ENCODE measurements around the gene OR5A2. TPM values are rescaled to one million over a fixed set of nuclear protein-coding genes. Genes with fewer than 3 reads are reported as not detected.
"Not testable (repeated sequence)": the region's sequence is repeated elsewhere in the genome, so short reads cannot be mapped to it uniquely, and the experiment has no call there.

The OR5A2 gene
- total RNA-seq, 1 experiment from 2014 or later = not detected

GRCh38 chr11:59417023-59417422 lies 9.2 kb downstream of the OR5A2 start:
- DNase-seq = no peak
- Histone ChIP-seq H3K4me3 (ENCODE audit: insufficient read depth, low read depth, low read length) (no peak overlapping the region), H3K27me3 (ENCODE audit: control insufficient read depth, insufficient read depth, low read length) (no peaks in the 10 kb centered on the region), H3K36me3 (replicated peaks; ENCODE audit: control insufficient read depth, insufficient read depth, low read length) (no peaks in the 10 kb centered on the region)

GRCh38 chr11:59416613-59417012 lies 9.6 kb downstream of the OR5A2 start:
- DNase-seq = no peak
- H3K27me3 ChIP-seq (ENCODE audit: control insufficient read depth, insufficient read depth, low read length) = no peaks in the 10 kb centered on the region
- H3K4me3 ChIP-seq (ENCODE audit: insufficient read depth, low read depth, low read length) = no peak overlapping the region
- H3K36me3 ChIP-seq (replicated peaks; ENCODE audit: control insufficient read depth, insufficient read depth, low read length) = no peaks in the 10 kb centered on the region

GRCh38 chr11:59415111-59415510 lies 11.1 kb downstream of the OR5A2 start:
- no peak overlapping the region for H3K4me3 ChIP-seq (ENCODE audit: insufficient read depth, low read depth, low read length)
- no peak for DNase-seq
- no peaks in the 10 kb centered on the region for H3K36me3 ChIP-seq (replicated peaks; ENCODE audit: control insufficient read depth, insufficient read depth, low read length)
- no peaks in the 10 kb centered on the region for H3K27me3 ChIP-seq (ENCODE audit: control insufficient read depth, insufficient read depth, low read length)

GRCh38 chr11:59413646-59414045 lies 12.6 kb downstream of the OR5A2 start:
- Histone ChIP-seq H3K4me3 (ENCODE audit: insufficient read depth, low read depth, low read length) (no peak overlapping the region), H3K36me3 (replicated peaks; ENCODE audit: control insufficient read depth, insufficient read depth, low read length) (no peaks in the 10 kb centered on the region), H3K27me3 (ENCODE audit: control insufficient read depth, insufficient read depth, low read length) (no peaks in the 10 kb centered on the region)
- DNase-seq = no peak

- Histone ChIP-seq H3K36me3 (replicated peaks; ENCODE audit: control insufficient read depth, insufficient read depth, low read length) (no peaks in the 10 kb centered on the region; the same call in 1 of the 2 replicates), H3K4me3 (ENCODE audit: insufficient read depth, low read depth, low read length) (no peak overlapping the region), H3K27me3 (ENCODE audit: control insufficient read depth, insufficient read depth, low read length) (no peaks in the 10 kb centered on the region)
- DNase-seq = no peak
Measured at GRCh38 chr11:59403546-59403945, 22.7 kb downstream of the OR5A2 start.

GRCh38 chr11:59401262-59401552 lies 25.0 kb downstream of the OR5A2 start:
- Histone ChIP-seq H3K36me3 (replicated peaks; ENCODE audit: control insufficient read depth, insufficient read depth, low read length) (no peaks in the 10 kb centered on the region; the same call in 1 of the 2 replicates), H3K27me3 (ENCODE audit: control insufficient read depth, insufficient read depth, low read length) (no peaks in the 10 kb centered on the region), H3K4me3 (ENCODE audit: insufficient read depth, low read depth, low read length) (no peak overlapping the region)
- DNase-seq = no peak

GRCh38 chr11:59400461-59401261 lies 25.6 kb downstream of the OR5A2 start:
- no peaks in the 10 kb centered on the region for H3K27me3 ChIP-seq (ENCODE audit: control insufficient read depth, insufficient read depth, low read length)
- no peak overlapping the region for H3K4me3 ChIP-seq (ENCODE audit: insufficient read depth, low read depth, low read length)
- DNase-seq = no peak
- no peaks in the 10 kb centered on the region; the same call in 1 of the 2 replicates for H3K36me3 ChIP-seq (replicated peaks; ENCODE audit: control insufficient read depth, insufficient read depth, low read length)

- no peaks in the 10 kb centered on the region for H3K27me3 ChIP-seq (ENCODE audit: control insufficient read depth, insufficient read depth, low read length)
- H3K4me3 ChIP-seq (ENCODE audit: insufficient read depth, low read depth, low read length) = no peak overlapping the region
- DNase-seq = no peak
- no peaks in the 10 kb centered on the region for H3K36me3 ChIP-seq (replicated peaks; ENCODE audit: control insufficient read depth, insufficient read depth, low read length)
Measured at GRCh38 chr11:59394186-59394585, 32.0 kb downstream of the OR5A2 start.

GRCh38 chr11:59380263-59381059 lies 45.8 kb downstream of the OR5A2 start:
- no peaks in the 10 kb centered on the region for H3K27me3 ChIP-seq (ENCODE audit: control insufficient read depth, insufficient read depth, low read length)
- H3K4me3 ChIP-seq (ENCODE audit: insufficient read depth, low read depth, low read length) = no peak overlapping the region
- no peak for DNase-seq
- H3K36me3 ChIP-seq (replicated peaks; ENCODE audit: control insufficient read depth, insufficient read depth, low read length) = no peaks in the 10 kb centered on the region

- not testable (repeated sequence) for H3K4me3 ChIP-seq (ENCODE audit: insufficient read depth, low read depth, low read length); DNase-seq; H3K27me3 ChIP-seq (ENCODE audit: control insufficient read depth, insufficient read depth, low read length); H3K36me3 ChIP-seq (replicated peaks; ENCODE audit: control insufficient read depth, insufficient read depth, low read length)
Measured at GRCh38 chr11:59372324-59372723, 53.9 kb downstream of the OR5A2 start.

- no peak overlapping the region for H3K4me3 ChIP-seq (ENCODE audit: insufficient read depth, low read depth, low read length)
- no peaks in the 10 kb centered on the region for H3K36me3 ChIP-seq (replicated peaks; ENCODE audit: control insufficient read depth, insufficient read depth, low read length)
- no peak for DNase-seq
Measured at GRCh38 chr11:59368238-59369022, 57.8 kb downstream of the OR5A2 start.

More at GRCh38 chr11:59368238-59369022, 57.8 kb downstream of the OR5A2 start:
- no peaks in the 10 kb centered on the region for H3K27me3 ChIP-seq (ENCODE audit: control insufficient read depth, insufficient read depth, low read length)

Other genes starting within 250 kb of the OR5A2 start
- gene MPEG1, start 213.5 kb downstream of the OR5A2 start, total RNA-seq (2014; rRNA removed; shearing (Covaris generic)) = not detected in 2 replicates
- gene OR5AN1, start 67.5 kb downstream of the OR5A2 start, total RNA-seq (2014; rRNA removed; shearing (Covaris generic)) = not detected in 2 replicates
- gene OR5A1, start 10.1 kb upstream of the OR5A2 start, total RNA-seq (2014; rRNA removed; shearing (Covaris generic)) = not detected in 2 replicates
- gene OR4D6, start 30.5 kb upstream of the OR5A2 start, total RNA-seq (2014; rRNA removed; shearing (Covaris generic)) = not detected in 2 replicates
- gene OR4D10, start 46.9 kb upstream of the OR5A2 start, total RNA-seq (2014; rRNA removed; shearing (Covaris generic)) = not detected in 2 replicates
- gene OR4D11, start 77.2 kb upstream of the OR5A2 start, total RNA-seq (2014; rRNA removed; shearing (Covaris generic)) = not detected in 2 replicates
- not detected in 2 replicates for gene OR4D9, start 85.1 kb upstream of the OR5A2 start, total RNA-seq (2014; rRNA removed; shearing (Covaris generic))
- 18.4 and 27.3 TPM in 2 replicates for gene OSBP, start 189.4 kb upstream of the OR5A2 start, total RNA-seq (2014; rRNA removed; shearing (Covaris generic))
- gene PATL1, start 242.6 kb upstream of the OR5A2 start, total RNA-seq (2014; rRNA removed; shearing (Covaris generic)) = 13.5 and 14.7 TPM in 2 replicates

Measured in H7 (cell line).